Ishikawa (cell line): ENCODE results near the gene ABHD3.

Source experiments
- CEBPB ChIP-seq: IDR thresholded peaks from 2 replicates; pipeline ENCODE4 v1.6.1; 2012
- CREB1 ChIP-seq: IDR thresholded peaks from 2 replicates; pipeline ENCODE4 v1.6.1; 2012; ENCODE audit warnings: low read depth
- EGR1 ChIP-seq: IDR thresholded peaks from 2 replicates; pipeline ENCODE4 v1.6.1; 2012
- EP300 ChIP-seq: IDR thresholded peaks from 2 replicates; pipeline ENCODE4 v1.6.1; 2012; ENCODE audit warnings: borderline replicate concordance
- FOXM1 ChIP-seq: IDR thresholded peaks from 2 replicates; pipeline ENCODE4 v1.6.1; 2012; ENCODE audit warnings: low read depth, borderline replicate concordance
- NFIC ChIP-seq: IDR thresholded peaks from 2 replicates; pipeline ENCODE4 v1.6.1; 2012
- RAD21 ChIP-seq: IDR thresholded peaks from 2 replicates; pipeline ENCODE4 v1.6.1; 2012; ENCODE audit warnings: low read depth
- REST ChIP-seq: IDR thresholded peaks from 2 replicates; pipeline ENCODE4 v1.6.1; 2012; ENCODE audit warnings: low read depth, mild to moderate bottlenecking
- TAF1 ChIP-seq: IDR thresholded peaks from 2 replicates; pipeline ENCODE4 v1.6.1; 2012; ENCODE audit warnings: low read depth, mild to moderate bottlenecking
- TCF12 ChIP-seq: IDR thresholded peaks from 2 replicates; pipeline ENCODE4 v1.6.1; 2012; ENCODE audit warnings: low read depth
- TEAD4 ChIP-seq: IDR thresholded peaks from 2 replicates; pipeline ENCODE4 v1.6.1; 2012
- USF1 ChIP-seq: IDR thresholded peaks from 2 replicates; pipeline ENCODE4 v1.6.1; 2012
- YY1 ChIP-seq: IDR thresholded peaks from 2 replicates; pipeline ENCODE4 v1.6.1; 2012; ENCODE audit warnings: low read depth
- ZBTB7A ChIP-seq: IDR thresholded peaks from 2 replicates; pipeline ENCODE4 v1.6.1; 2012; ENCODE audit warnings: low read depth
- TF ChIP-seq, protein P1 (sequence below): IDR thresholded peaks from 2 replicates; pipeline ENCODE4 v1.6.1; 2012

ABHD3 gene

DNA sequence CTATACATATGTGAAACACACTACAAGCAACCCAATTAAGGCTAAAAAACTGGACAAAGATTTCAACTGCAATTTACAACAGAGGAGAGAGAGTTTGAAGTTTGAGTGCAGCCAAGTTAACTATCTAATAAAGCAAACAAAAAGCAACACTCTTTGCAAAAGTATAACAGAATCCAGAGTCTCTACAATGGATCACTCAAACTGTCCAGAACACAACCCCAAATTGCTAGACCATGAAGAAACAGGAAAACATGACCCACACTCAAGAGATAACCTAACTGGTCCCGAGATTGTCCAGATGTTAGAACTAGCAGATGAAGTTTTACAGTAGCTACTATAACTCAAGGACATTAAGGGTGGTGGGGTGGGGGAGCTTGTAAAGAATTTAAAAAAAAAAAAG lies 14.8 kb downstream of the ABHD3 start:
- TF ChIP-seq RAD21, result no peak
- no peak for TF ChIP-seq NFIC
- no peak for TF ChIP-seq CEBPB

DNA sequence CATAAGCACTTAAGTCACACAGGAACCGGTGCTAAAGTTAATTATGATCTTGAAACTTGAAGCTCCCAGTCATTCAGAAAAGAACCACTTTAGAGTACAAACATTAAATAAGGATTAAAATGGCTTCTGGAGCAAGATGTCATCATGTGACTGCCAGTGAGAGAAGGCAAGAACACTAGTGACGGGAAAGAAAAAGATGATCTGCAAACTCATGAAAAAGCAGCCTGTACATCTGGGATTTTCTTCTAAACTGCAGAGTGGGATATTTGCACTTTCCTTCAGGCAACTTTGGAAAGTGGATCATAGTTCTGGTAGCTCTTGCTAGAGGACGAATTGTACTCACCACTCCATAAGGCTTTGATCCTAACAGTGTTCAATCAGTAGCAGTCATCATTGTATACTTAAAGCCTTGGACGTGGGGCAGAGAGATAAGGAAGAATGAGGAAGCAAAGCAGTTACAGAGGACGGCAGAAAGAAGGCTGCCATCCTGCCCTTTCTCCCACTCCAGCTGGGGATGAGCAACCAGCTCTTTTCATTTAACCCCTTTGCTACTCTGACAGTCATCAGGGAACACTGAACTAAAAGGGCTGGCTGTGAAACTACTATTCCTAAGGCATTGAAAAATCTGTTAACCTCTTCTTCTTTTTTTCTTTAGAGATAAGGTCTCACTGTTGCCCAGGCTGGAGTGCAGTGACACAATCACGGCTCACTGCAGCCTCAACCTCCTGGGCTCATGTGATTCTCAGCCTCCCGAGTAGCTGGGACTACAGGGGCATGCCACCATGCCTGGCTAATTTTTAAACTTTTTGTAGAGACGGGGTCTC lies 18.1 kb downstream of the ABHD3 start:
- TF ChIP-seq USF1, result no peak
- no peak for TF ChIP-seq FOXM1

- no peak for TF ChIP-seq EP300
- no peak for TF ChIP-seq TEAD4
- no peak for TF ChIP-seq CEBPB
- TF ChIP-seq, protein P1, sequence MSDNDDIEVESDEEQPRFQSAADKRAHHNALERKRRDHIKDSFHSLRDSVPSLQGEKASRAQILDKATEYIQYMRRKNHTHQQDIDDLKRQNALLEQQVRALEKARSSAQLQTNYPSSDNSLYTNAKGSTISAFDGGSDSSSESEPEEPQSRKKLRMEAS, result no peak
Observed at GRCh38 chr18:21684731-21685130, 19.8 kb downstream of the ABHD3 start.

DNA sequence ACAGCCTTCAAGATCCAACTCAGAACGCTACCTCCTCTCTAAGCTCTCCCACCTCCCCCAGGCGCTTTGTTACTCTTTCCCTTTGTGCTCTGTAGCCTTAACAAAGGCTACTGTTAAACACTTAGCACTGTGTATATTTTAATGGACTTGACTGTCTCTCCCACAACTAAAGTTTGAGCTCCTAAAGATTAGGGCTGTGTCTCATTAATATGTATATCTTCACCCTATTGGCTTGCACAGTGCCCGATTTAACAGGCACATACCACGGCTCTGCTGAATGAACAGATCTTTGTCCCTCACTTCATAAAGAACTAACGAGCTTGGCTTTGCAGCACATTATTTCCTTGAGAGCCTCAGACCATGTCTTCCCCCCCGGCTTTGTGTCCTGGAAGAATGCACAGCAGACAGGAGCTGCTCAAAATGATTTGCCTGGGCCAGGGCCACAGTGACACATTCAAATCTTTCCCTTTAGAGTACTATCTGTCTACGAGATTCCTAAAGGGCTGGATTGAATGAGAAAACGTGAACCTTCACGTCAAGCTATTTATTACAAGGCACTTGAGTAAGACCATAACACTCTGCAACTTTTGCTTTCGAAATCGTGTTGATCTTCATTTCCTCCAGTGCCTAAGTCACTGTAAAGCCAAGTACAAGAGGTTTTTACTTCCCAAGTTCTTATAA lies 22.1 kb downstream of the ABHD3 start:
- TF ChIP-seq RAD21 (no peak), NFIC (no peak), TAF1 (no peak), FOXM1 (no peak), REST (no peak), EP300 (no peak), USF1 (no peak), YY1 (no peak), CEBPB (no peak)
- TF ChIP-seq, protein P1, result no peak

GRCh38 chr18:21680161-21680560 lies 24.4 kb downstream of the ABHD3 start:
- TF ChIP-seq TEAD4, result no peak
- TF ChIP-seq ZBTB7A, result no peak
- TF ChIP-seq NFIC, result no peak
- no peak for TF ChIP-seq TAF1
- TF ChIP-seq, protein P1, result no peak
- TF ChIP-seq RAD21, result no peak

- no peak for TF ChIP-seq EGR1
- no peak for TF ChIP-seq TAF1
- TF ChIP-seq FOXM1, result no peak
- TF ChIP-seq EP300, result no peak
- TF ChIP-seq NFIC, result no peak
- no peak for TF ChIP-seq YY1
- TF ChIP-seq, protein P1, result no peak
Observed at GRCh38 chr18:21678859-21679258, 25.7 kb downstream of the ABHD3 start.

DNA sequence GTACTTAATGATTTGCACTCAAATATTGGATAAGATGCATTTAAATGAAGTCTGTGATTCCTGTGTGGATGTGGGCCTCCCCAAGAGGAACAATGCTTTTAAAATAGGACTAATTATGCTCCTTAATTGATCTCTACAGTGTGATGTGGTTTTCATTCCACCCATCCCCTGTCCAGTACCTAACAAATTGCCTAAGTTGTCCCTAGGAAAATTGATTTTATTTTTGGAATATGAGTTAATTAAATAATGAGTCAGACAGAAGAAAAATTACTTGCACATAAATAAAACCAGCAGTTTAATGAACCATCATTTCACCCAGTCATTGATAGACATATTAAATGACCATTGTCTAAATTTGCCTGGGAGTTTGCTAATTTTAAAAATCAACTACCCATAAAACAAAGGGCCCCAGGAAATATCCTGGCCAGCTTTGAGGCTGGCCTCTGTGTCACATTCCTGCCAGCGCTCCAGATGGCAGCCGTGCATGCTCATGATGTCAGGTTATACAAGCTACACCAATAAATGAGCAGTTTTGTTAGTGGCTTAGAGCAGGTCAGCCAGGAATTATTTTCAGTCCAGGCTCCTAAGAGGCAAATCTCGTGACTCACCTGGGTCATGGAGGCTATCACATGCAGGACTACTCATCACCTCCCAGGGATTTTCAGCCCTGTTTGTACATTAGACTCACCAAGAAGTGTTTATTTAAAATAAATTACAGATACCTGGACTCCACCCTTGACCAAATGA lies 31.9 kb downstream of the ABHD3 start:
- TF ChIP-seq TCF12 (peak; percentile 60), FOXM1 (peak; percentile 59; the same call in 1 of the 2 replicates), EGR1 (no peak), CEBPB (no peak), EP300 (peak; percentile 43; the same call in 1 of the 2 replicates), USF1 (no peak), TAF1 (no peak), YY1 (no peak), NFIC (no peak), REST (no peak), ZBTB7A (no peak), CREB1 (no peak), TEAD4 (peak; percentile 62), RAD21 (peak; percentile 22; the same call in 1 of the 2 replicates)
- TF ChIP-seq, protein P1, result 0 out of 2 replicates have a peak, but pooled peaks have one; percentile 18
